Measurements from ENCODE around the gene PSMD2.

The PSMD2 gene

GRCh38 chr3:184283681-184284080 lies 15.4 kb upstream of the PSMD2 start:
- DNase-seq = no peak

GRCh38 chr3:184284696-184285095 lies 14.3 kb upstream of the PSMD2 start:
- peak; percentile 82 for DNase-seq

GRCh38 chr3:184289426-184289938 lies 9.6 kb upstream of the PSMD2 start:
- DNase-seq = no peak

GRCh38 chr3:184290331-184290730 lies 8.7 kb upstream of the PSMD2 start:
- no peak for DNase-seq

GRCh38 chr3:184291044-184291737 lies 7.8 kb upstream of the PSMD2 start:
- DNase-seq = no peak

- DNase-seq = no peak
Observed at GRCh38 chr3:184291738-184292445, 7.1 kb upstream of the PSMD2 start.

GRCh38 chr3:184295771-184296170 lies 3.3 kb upstream of the PSMD2 start:
- DNase-seq = no peak

- DNase-seq = no peak
Observed at GRCh38 chr3:184296616-184297015, 2.4 kb upstream of the PSMD2 start.

GRCh38 chr3:184299488-184300377 lies 692 bp downstream of the PSMD2 start:
- DNase-seq = no peak

- no peak for DNase-seq
Observed at GRCh38 chr3:184300378-184300720, 1.3 kb downstream of the PSMD2 start.

- DNase-seq = no peak
Observed at GRCh38 chr3:184305577-184305976, 6.5 kb downstream of the PSMD2 start.

GRCh38 chr3:184306341-184306972 lies 7.4 kb downstream of the PSMD2 start:
- DNase-seq = no peak

- no peak for DNase-seq
Observed at GRCh38 chr3:184307915-184308314, 8.9 kb downstream of the PSMD2 start.

- no peak for DNase-seq
Observed at GRCh38 chr3:184308744-184309143, 9.7 kb downstream of the PSMD2 start.

- DNase-seq = no peak
Observed at GRCh38 chr3:184311633-184312032, 12.6 kb downstream of the PSMD2 start.

- DNase-seq = peak; percentile 90
Observed at GRCh38 chr3:184314363-184314699, 15.3 kb downstream of the PSMD2 start, which contains the start of gene EIF4G1. Gene EIF4G1, plus strand, starts transcription at chr3:184314606. Its CDS starts 1,191 bp downstream, at chr3:184315797.

- no peak for DNase-seq
Observed at GRCh38 chr3:184314700-184315542, 15.9 kb downstream of the PSMD2 start.

GRCh38 chr3:184315543-184315867 lies 16.5 kb downstream of the PSMD2 start:
- no peak for DNase-seq

- no peak for DNase-seq
Observed at GRCh38 chr3:184315871-184316661, 17.0 kb downstream of the PSMD2 start.

- no peak for DNase-seq
Observed at GRCh38 chr3:184316792-184317191, 17.8 kb downstream of the PSMD2 start.

GRCh38 chr3:184317201-184317600 lies 18.2 kb downstream of the PSMD2 start:
- DNase-seq = no peak

All from NCI-H2081 treated with DMSO at 0.1 percent for 48 hours (cell line).